ENCODE data around the gene ESR2.

ESR2 gene

DNA sequence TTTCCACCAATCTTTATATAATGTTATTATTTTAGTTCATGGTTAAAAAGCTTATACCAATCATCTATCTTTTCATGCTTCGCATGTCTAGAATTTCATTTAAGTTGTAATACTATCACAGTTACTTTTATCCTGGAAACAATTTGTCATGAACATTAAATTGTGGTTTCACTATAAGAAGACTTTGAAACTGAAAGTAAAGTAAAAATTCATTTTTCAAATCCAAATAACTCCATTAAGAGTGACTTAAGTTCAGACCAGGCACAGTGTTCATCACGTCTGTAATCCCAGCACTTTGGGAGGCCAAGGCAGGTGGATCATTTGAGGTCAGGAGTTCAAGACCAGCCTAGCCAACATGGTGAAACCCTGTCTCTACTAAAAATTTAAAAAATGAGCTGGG, 12.4 kb downstream of the ESR2 start:
- no peaks in the 10 kb centered on the region for H3F3A ChIP-seq (ENCODE audit: control insufficient read depth, insufficient read depth)
- no peaks in the 10 kb centered on the region for H3K27me3 ChIP-seq (ENCODE audit: control insufficient read depth, low read length)
- H3K9me2 ChIP-seq (replicated peaks; ENCODE audit: control insufficient read depth, low read length) = no peaks in the 10 kb centered on the region
- no peak overlapping the region for H3K4me2 ChIP-seq (ENCODE audit: low read length)
- no peak overlapping the region for H3K27ac ChIP-seq (ENCODE audit: low read depth, low read length)
- H3K4me1 ChIP-seq (ENCODE audit: control insufficient read depth, low read length) = peaks cover 5% of the 10 kb centered on the region; the same call in 1 of the 2 replicates
- H3K9me3 ChIP-seq (ENCODE audit: control insufficient read depth, insufficient read depth, low read length) = no peaks in the 10 kb centered on the region
- H3K79me2 ChIP-seq (ENCODE audit: control insufficient read depth, low read length) = no peaks in the 10 kb centered on the region
- no peaks in the 10 kb centered on the region; the same call in 1 of the 2 replicates for H3K36me3 ChIP-seq (ENCODE audit: control insufficient read depth, low read length)
- no peaks in the 10 kb centered on the region for H4K20me1 ChIP-seq (ENCODE audit: control insufficient read depth, insufficient read depth, low read depth, low read length)
- TF ChIP-seq EZH2phosphoT487 (IDR thresholded peaks at IDR 0.05; ENCODE audit: borderline replicate concordance, low read length) = no peak
- TF ChIP-seq, protein P1, sequence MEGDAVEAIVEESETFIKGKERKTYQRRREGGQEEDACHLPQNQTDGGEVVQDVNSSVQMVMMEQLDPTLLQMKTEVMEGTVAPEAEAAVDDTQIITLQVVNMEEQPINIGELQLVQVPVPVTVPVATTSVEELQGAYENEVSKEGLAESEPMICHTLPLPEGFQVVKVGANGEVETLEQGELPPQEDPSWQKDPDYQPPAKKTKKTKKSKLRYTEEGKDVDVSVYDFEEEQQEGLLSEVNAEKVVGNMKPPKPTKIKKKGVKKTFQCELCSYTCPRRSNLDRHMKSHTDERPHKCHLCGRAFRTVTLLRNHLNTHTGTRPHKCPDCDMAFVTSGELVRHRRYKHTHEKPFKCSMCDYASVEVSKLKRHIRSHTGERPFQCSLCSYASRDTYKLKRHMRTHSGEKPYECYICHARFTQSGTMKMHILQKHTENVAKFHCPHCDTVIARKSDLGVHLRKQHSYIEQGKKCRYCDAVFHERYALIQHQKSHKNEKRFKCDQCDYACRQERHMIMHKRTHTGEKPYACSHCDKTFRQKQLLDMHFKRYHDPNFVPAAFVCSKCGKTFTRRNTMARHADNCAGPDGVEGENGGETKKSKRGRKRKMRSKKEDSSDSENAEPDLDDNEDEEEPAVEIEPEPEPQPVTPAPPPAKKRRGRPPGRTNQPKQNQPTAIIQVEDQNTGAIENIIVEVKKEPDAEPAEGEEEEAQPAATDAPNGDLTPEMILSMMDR (IDR thresholded peaks at IDR 0.05; ENCODE audit: low read depth, low read length, poor library complexity, severe bottlenecking) = no peak
- H3K4me3 ChIP-seq (ENCODE audit: low read length) = no peak overlapping the region

DNA sequence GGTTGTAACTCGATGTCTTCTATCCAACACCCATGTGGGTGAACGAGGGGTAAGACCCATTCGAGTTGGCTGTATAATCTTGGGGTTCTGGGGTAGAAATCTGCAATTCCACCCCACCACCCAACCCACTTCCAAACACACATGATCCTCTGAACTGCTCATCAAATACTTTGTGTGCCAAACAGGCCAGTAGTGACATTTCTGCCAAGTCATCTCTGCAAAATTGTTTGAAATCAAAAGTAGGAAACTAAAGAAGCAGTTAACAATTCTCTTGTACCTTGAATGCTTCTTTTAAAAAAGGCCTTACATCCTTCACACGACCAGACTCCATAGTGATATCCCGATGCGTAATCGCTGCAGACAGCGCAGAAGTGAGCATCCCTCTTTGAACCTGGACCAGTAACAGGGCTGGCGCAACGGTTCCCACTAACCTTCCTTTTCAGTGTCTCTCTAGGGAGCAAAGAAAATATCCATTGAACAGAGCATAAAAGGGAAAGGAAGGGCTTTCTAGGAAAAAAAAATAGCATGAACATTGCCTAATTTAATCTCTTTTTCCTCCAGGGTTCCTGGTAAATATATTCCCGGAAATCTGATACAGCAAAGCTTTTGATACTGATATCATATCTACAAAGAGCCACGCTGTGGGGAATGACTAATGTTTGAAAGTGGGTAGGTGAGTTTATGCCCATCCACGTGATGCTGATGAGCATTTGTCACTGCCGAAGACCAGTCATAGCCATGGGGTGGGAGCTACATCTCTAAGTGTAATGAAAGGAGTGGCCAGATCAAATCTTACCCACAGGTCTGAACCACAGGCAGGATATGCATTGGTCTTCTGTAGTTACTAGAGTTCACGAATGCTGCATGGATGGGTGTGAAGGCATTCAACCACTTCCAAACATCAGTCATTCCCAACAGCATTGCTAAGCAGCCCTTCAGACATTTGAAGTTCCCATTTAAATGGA, 14.2 kb downstream of the ESR2 start:
- TF ChIP-seq EZH2phosphoT487 (IDR thresholded peaks at IDR 0.05; ENCODE audit: borderline replicate concordance, low read length) = no peak
- TF ChIP-seq, protein P1 (IDR thresholded peaks at IDR 0.05; ENCODE audit: low read depth, low read length, poor library complexity, severe bottlenecking) = no peak
- Histone ChIP-seq H3K79me2 (ENCODE audit: control insufficient read depth, low read length) (no peaks in the 10 kb centered on the region), H3K4me1 (ENCODE audit: control insufficient read depth, low read length) (peaks cover 5% of the 10 kb centered on the region; the same call in 1 of the 2 replicates), H3F3A (ENCODE audit: control insufficient read depth, insufficient read depth) (no peaks in the 10 kb centered on the region), H3K9me2 (replicated peaks; ENCODE audit: control insufficient read depth, low read length) (no peaks in the 10 kb centered on the region), H3K4me3 (ENCODE audit: low read length) (no peak overlapping the region), H3K27me3 (ENCODE audit: control insufficient read depth, low read length) (no peaks in the 10 kb centered on the region), H4K20me1 (ENCODE audit: control insufficient read depth, insufficient read depth, low read depth, low read length) (no peaks in the 10 kb centered on the region), H3K9me3 (ENCODE audit: control insufficient read depth, insufficient read depth, low read length) (no peaks in the 10 kb centered on the region), H3K27ac (ENCODE audit: low read depth, low read length) (no peak overlapping the region), H3K36me3 (ENCODE audit: control insufficient read depth, low read length) (no peaks in the 10 kb centered on the region; the same call in 1 of the 2 replicates), H3K4me2 (ENCODE audit: low read length) (no peak overlapping the region)

DNA sequence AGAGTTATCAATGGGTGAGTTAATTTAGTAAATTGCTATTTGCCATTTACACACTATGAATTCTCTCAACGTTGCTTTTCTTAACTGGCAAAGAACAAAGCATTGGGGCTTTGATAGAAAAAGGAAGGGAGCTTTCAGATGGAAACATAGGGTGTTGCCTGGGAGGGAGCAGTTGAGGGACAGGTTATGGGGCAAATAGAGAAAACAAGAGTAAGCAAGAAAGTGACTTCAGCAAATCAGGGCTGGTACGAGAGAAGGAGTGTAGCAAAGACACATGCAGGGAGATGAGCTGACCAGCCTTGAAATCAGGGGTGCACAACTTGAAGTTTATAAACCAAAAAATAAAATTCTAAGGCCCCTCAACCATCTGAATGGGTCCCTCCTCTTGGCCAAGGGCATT, 15.7 kb downstream of the ESR2 start:
- Histone ChIP-seq H3F3A (ENCODE audit: control insufficient read depth, insufficient read depth) (no peaks in the 10 kb centered on the region), H3K79me2 (ENCODE audit: control insufficient read depth, low read length) (no peaks in the 10 kb centered on the region), H3K27me3 (ENCODE audit: control insufficient read depth, low read length) (no peaks in the 10 kb centered on the region), H3K4me3 (ENCODE audit: low read length) (no peak overlapping the region), H3K4me2 (ENCODE audit: low read length) (no peak overlapping the region), H3K9me3 (ENCODE audit: control insufficient read depth, insufficient read depth, low read length) (0 out of 2 replicates have a peak, but pooled peaks cover under 1% of the 10 kb centered on the region), H3K4me1 (ENCODE audit: control insufficient read depth, low read length) (peaks cover 5% of the 10 kb centered on the region; the same call in 1 of the 2 replicates), H3K9me2 (replicated peaks; ENCODE audit: control insufficient read depth, low read length) (no peaks in the 10 kb centered on the region), H3K36me3 (ENCODE audit: control insufficient read depth, low read length) (no peaks in the 10 kb centered on the region; the same call in 1 of the 2 replicates), H3K27ac (ENCODE audit: low read depth, low read length) (no peak overlapping the region), H4K20me1 (ENCODE audit: control insufficient read depth, insufficient read depth, low read depth, low read length) (no peaks in the 10 kb centered on the region)
- TF ChIP-seq EZH2phosphoT487 (IDR thresholded peaks at IDR 0.05; ENCODE audit: borderline replicate concordance, low read length) = no peak
- TF ChIP-seq, protein P1 (IDR thresholded peaks at IDR 0.05; ENCODE audit: low read depth, low read length, poor library complexity, severe bottlenecking) = no peak

Measured in DOHH2 (cell line).